WTC11 (cell line): Measurements from ENCODE around the gene PRKAG2.

ENCODE experiments used
- CBFB ChIP-seq: sonication (generic); formaldehyde crosslinking; IDR thresholded peaks from 2 replicates; pipeline ENCODE4 v1.8.1; 2022; ENCODE audit warnings: mild to moderate bottlenecking, low read depth, missing genetic modification reagents
- CREB1 ChIP-seq: sonication (generic); formaldehyde crosslinking; IDR thresholded peaks from 2 replicates; pipeline ENCODE4 v1.8.0; 2023; ENCODE audit warnings: mild to moderate bottlenecking, missing genetic modification reagents
- JUN ChIP-seq: sonication (generic); formaldehyde crosslinking; IDR thresholded peaks from 2 replicates; pipeline ENCODE4 v1.8.0; 2023; ENCODE audit warnings: mild to moderate bottlenecking, missing genetic modification reagents
- MYBL2 ChIP-seq: sonication (generic); formaldehyde crosslinking; IDR thresholded peaks from 2 replicates; pipeline ENCODE4 v1.8.1; 2023; ENCODE audit warnings: mild to moderate bottlenecking, moderate library complexity, missing genetic modification reagents
- NFYB ChIP-seq: sonication (generic); formaldehyde crosslinking; conservative IDR thresholded peaks from 2 replicates; pipeline ENCODE4 v1.8.0; 2022; ENCODE audit warnings: low read depth, missing genetic modification reagents
- SMAD3 ChIP-seq: sonication (generic); formaldehyde crosslinking; IDR thresholded peaks from 2 replicates; pipeline ENCODE4 v1.8.0; 2022; ENCODE audit warnings: missing genetic modification reagents, mild to moderate bottlenecking, borderline replicate concordance
- SOX15 ChIP-seq: fragments of 250-450 bp; sonication (Bioruptor Pico); IDR thresholded peaks from 2 replicates; pipeline ENCODE4 v1.9.0; 2021; ENCODE audit warnings: mild to moderate bottlenecking
- ZBTB21 ChIP-seq: sonication (generic); formaldehyde crosslinking; IDR thresholded peaks from 2 replicates; pipeline ENCODE4 v1.8.1; 2023; ENCODE audit warnings: mild to moderate bottlenecking, missing genetic modification reagents, borderline replicate concordance
- TF ChIP-seq, protein P1 (sequence below): fragments of 200-600 bp; IDR thresholded peaks from 2 replicates; pipeline ENCODE4 v1.8.0; 2022; ENCODE audit warnings: antibody characterized with exemption
- TF ChIP-seq, protein P2 (sequence below): sonication (generic); formaldehyde crosslinking; IDR thresholded peaks from 2 replicates; pipeline ENCODE4 v1.8.0; 2022; ENCODE audit warnings: mild to moderate bottlenecking, missing genetic modification reagents
- TF ChIP-seq, protein P3 (sequence below): sonication (generic); formaldehyde crosslinking; conservative IDR thresholded peaks from 2 replicates; pipeline ENCODE4 v1.8.1; 2022; ENCODE audit warnings: mild to moderate bottlenecking, missing genetic modification reagents
- TF ChIP-seq, protein P4 (sequence below): sonication (generic); formaldehyde crosslinking; IDR thresholded peaks from 2 replicates; pipeline ENCODE4 v1.8.1; 2023; ENCODE audit warnings: mild to moderate bottlenecking, moderate library complexity, missing genetic modification reagents
- TF ChIP-seq, protein P5 (sequence below): sonication (generic); formaldehyde crosslinking; IDR thresholded peaks from 2 replicates; pipeline ENCODE4 v1.8.0; 2023; ENCODE audit warnings: missing genetic modification reagents
- TF ChIP-seq, protein P6 (sequence below): sonication (generic); formaldehyde crosslinking; IDR thresholded peaks from 2 replicates; pipeline ENCODE4 v1.8.0; 2022; ENCODE audit warnings: mild to moderate bottlenecking, missing genetic modification reagents

DNA sequence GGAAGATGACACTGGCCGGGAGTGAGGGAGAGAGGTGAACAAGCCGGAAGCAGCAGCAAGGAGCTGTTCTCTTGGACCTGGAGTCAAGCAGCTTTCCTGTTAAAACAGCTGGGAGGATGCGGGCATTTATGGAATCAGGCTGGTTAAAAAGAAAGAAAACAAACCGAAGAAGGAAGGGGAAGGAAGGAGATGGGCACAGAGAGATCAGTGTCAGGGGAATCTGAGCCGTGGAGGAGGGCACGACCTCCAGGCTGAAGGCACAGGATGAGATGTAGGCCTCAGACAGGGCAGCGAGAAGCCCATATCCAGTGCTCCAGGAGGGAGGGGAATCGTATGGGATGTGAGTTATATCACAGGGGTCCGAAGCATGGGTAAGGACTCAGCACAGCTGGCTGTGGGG is 251.3 kb downstream of the PRKAG2 start:
- TF ChIP-seq, protein P1, sequence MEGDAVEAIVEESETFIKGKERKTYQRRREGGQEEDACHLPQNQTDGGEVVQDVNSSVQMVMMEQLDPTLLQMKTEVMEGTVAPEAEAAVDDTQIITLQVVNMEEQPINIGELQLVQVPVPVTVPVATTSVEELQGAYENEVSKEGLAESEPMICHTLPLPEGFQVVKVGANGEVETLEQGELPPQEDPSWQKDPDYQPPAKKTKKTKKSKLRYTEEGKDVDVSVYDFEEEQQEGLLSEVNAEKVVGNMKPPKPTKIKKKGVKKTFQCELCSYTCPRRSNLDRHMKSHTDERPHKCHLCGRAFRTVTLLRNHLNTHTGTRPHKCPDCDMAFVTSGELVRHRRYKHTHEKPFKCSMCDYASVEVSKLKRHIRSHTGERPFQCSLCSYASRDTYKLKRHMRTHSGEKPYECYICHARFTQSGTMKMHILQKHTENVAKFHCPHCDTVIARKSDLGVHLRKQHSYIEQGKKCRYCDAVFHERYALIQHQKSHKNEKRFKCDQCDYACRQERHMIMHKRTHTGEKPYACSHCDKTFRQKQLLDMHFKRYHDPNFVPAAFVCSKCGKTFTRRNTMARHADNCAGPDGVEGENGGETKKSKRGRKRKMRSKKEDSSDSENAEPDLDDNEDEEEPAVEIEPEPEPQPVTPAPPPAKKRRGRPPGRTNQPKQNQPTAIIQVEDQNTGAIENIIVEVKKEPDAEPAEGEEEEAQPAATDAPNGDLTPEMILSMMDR, result no peak
- TF ChIP-seq NFYB (CRISPR knock-in tag), result no peak
- TF ChIP-seq SMAD3 (CRISPR knock-in tag), result no peak
- TF ChIP-seq, protein P2, sequence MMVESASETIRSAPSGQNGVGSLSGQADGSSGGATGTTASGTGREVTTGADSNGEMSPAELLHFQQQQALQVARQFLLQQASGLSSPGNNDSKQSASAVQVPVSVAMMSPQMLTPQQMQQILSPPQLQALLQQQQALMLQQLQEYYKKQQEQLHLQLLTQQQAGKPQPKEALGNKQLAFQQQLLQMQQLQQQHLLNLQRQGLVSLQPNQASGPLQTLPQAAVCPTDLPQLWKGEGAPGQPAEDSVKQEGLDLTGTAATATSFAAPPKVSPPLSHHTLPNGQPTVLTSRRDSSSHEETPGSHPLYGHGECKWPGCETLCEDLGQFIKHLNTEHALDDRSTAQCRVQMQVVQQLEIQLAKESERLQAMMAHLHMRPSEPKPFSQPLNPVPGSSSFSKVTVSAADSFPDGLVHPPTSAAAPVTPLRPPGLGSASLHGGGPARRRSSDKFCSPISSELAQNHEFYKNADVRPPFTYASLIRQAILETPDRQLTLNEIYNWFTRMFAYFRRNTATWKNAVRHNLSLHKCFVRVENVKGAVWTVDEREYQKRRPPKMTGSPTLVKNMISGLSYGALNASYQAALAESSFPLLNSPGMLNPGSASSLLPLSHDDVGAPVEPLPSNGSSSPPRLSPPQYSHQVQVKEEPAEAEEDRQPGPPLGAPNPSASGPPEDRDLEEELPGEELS (CRISPR knock-in tag), result no peak
- no peak for TF ChIP-seq SOX15 (CRISPR knock-in tag)
- TF ChIP-seq, protein P3, sequence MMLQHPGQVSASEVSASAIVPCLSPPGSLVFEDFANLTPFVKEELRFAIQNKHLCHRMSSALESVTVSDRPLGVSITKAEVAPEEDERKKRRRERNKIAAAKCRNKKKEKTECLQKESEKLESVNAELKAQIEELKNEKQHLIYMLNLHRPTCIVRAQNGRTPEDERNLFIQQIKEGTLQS, result no peak
- TF ChIP-seq MYBL2 (CRISPR knock-in tag), result no peak
- TF ChIP-seq ZBTB21 (CRISPR knock-in tag), result no peak
- TF ChIP-seq JUN, result no peak
- no peak for TF ChIP-seq CREB1 (CRISPR knock-in tag)
- no peak for TF ChIP-seq CBFB (CRISPR knock-in tag)
- TF ChIP-seq, protein P4, sequence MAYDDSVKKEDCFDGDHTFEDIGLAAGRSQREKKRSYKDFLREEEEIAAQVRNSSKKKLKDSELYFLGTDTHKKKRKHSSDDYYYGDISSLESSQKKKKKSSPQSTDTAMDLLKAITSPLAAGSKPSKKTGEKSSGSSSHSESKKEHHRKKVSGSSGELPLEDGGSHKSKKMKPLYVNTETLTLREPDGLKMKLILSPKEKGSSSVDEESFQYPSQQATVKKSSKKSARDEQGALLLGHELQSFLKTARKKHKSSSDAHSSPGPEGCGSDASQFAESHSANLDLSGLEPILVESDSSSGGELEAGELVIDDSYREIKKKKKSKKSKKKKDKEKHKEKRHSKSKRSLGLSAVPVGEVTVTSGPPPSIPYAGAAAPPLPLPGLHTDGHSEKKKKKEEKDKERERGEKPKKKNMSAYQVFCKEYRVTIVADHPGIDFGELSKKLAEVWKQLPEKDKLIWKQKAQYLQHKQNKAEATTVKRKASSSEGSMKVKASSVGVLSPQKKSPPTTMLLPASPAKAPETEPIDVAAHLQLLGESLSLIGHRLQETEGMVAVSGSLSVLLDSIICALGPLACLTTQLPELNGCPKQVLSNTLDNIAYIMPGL (CRISPR knock-in tag), result no peak
- TF ChIP-seq, protein P5, sequence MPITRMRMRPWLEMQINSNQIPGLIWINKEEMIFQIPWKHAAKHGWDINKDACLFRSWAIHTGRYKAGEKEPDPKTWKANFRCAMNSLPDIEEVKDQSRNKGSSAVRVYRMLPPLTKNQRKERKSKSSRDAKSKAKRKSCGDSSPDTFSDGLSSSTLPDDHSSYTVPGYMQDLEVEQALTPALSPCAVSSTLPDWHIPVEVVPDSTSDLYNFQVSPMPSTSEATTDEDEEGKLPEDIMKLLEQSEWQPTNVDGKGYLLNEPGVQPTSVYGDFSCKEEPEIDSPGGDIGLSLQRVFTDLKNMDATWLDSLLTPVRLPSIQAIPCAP (CRISPR knock-in tag), result no peak
- TF ChIP-seq, protein P6, sequence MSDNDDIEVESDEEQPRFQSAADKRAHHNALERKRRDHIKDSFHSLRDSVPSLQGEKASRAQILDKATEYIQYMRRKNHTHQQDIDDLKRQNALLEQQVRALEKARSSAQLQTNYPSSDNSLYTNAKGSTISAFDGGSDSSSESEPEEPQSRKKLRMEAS, result no peak
